Measurements from ENCODE around the gene GPR171.
A peak's percentile ranks its signal among the peaks of the same experiment; 100 is the strongest.

The GPR171 gene

DNA sequence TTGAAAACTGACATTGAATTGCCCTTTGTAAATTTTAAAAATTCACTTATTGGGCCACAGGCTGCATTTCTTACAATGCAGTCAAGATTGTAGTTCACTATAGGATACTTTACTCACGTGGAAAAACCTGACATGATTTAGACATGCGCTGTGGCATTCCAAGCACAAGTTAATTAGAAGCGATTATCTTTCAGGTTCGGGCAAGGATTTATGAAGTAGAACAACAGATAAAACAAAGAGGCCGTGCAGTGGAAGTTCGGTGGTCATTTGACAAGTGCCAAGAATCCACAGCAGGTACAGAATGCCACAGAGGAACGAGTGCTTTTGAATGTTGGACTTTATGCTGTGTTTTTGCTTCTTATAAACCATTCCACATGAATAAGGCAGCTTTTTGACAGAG lies 37.8 kb downstream of the GPR171 start:
- TF ChIP-seq ZFX (IDR thresholded peaks at IDR 0.05) (no peak), CTCF (conservative IDR thresholded peaks at IDR 0.05) (no peak)
- no peak overlapping the region for H3K27ac ChIP-seq

DNA sequence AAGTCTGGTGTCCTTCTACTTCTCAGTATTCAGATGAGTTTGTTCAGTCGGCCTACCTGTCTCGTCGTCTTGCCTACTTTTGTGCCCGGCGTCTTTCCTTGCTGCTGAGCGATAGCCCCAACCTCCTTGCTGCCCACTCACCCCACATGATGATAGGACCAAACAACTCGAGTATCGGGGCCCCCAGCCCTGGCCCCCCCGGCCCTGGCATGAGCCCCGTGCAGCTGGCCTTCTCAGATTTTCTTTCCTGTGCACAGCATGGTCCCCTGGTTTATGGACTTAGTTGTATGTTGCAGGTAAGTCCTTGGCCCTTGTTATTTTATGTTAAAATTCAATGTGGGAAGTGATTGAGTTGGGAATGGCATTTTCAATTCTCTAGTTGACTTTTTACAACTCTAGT lies 43.2 kb downstream of the GPR171 start:
- no peak overlapping the region for H3K27ac ChIP-seq
- TF ChIP-seq CTCF (conservative IDR thresholded peaks at IDR 0.05) (no peak), ZFX (IDR thresholded peaks at IDR 0.05) (no peak)

DNA sequence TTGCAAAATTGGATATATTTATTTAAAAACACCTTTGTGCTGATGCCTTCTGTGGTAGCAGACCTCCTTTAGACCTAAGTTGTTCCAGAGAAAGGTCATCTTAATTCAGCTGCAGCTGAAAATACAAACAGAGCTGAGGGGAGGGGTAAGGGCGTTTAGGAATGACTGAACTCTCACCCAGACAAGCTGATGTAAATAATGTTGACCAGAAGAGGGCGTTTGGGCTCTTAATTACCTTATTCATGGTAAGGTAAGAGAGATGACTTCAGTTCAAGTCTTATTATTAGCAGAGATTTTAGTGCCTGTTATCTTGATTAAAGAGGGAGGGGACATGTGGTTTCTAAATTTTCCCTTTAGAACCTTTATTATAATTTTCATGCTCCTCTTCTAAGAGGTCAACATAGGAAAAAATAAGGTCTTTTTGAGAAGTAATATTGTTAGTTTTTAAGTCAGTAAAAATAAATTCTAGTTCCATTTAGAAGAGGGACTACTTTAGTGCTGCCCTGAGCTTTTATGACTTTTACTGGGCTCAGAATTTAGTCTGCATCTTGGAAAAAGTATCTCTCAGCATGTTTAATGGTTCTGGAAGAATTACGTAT lies 46.3 kb downstream of the GPR171 start:
- H3K27ac ChIP-seq = no peak overlapping the region
- TF ChIP-seq CTCF (conservative IDR thresholded peaks at IDR 0.05) = peak; percentile 92
- TF ChIP-seq ZFX (IDR thresholded peaks at IDR 0.05) = no peak

DNA sequence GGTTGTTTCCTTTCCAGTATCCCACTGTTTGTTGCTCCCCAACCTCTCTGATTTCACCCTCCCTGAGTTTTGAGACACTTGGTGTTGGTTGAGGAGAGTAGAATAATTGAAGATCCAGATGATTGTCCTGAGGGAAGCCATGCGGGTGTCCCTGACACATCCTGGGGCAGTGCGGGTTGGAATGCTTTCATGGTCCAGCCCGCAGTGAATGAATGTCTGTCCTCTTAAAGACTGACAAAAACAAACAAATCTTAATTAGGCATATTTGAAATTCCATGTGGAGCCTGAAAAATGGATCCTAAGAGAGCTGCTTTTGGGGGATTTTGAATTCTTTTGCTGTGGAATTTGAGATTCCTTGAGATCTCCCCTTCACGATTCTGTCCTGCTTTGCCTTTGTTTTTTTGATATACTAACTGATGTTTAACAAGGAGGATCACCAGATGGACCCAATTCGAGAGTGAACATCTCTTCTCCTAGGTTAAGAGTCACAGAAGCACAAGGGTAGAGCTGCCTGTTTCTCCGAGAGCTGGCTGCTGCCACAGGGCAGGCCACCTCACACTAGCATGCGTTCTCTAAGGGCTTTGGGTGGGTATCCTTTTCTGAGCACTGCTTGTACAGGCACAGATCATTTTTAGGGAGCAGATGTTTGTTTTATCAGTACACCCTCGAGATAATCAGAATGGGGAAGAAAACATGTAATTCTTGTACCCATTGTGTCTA lies 47.4 kb downstream of the GPR171 start:
- TF ChIP-seq CTCF (conservative IDR thresholded peaks at IDR 0.05) (no peak), ZFX (IDR thresholded peaks at IDR 0.05) (no peak)
- H3K27ac ChIP-seq = no peak overlapping the region

- no peak overlapping the region for H3K27ac ChIP-seq
- TF ChIP-seq ZFX (IDR thresholded peaks at IDR 0.05) (no peak), CTCF (conservative IDR thresholded peaks at IDR 0.05) (no peak)
These were observed 48.5 kb downstream of the GPR171 start for GRCh38 chr3:151154566-151154965.

GRCh38 chr3:151152455-151153079 lies 50.4 kb downstream of the GPR171 start:
- no peak for TF ChIP-seq ZFX (IDR thresholded peaks at IDR 0.05)
- no peak for TF ChIP-seq CTCF (conservative IDR thresholded peaks at IDR 0.05)
- no peak overlapping the region for H3K27ac ChIP-seq
